HepG2 (cell line): Measurements from ENCODE around the gene BSND.

ENCODE experiments used
- ATF2 ChIP-seq: sonication (generic); formaldehyde crosslinking; IDR thresholded peaks from 2 replicates; pipeline ENCODE4 v1.4.0; 2020; ENCODE audit warnings: missing genetic modification reagents
- ATF7 ChIP-seq, 2 experiments: fragments of 450-650 bp in 1 of 2; sonication (generic) in 1 of 2; formaldehyde crosslinking in 1 of 2; IDR thresholded peaks; 2 replicates each; pipeline versions ENCODE4 v1.4.0 to v1.6.1; 2016 to 2020; ENCODE audit warnings: antibody characterized with exemption in 1 of 2, mild to moderate bottlenecking in 1 of 2, missing genetic modification reagents in 1 of 2
- GFI1 ChIP-seq: sonication (generic); formaldehyde crosslinking; IDR thresholded peaks from 2 replicates; pipeline ENCODE4 v1.5.0; 2020; ENCODE audit warnings: missing genetic modification reagents, mild to moderate bottlenecking, borderline replicate concordance
- HNF4G ChIP-seq, 2 experiments: sonication (generic) in 1 of 2; formaldehyde crosslinking in 1 of 2; IDR thresholded peaks; 2 replicates each; pipeline versions ENCODE4 v1.4.0 to v1.6.1; 2011 to 2020; ENCODE audit warnings: borderline replicate concordance in 2 of 2, low read depth in 2 of 2, mild to moderate bottlenecking in 2 of 2, low read length in 1 of 2, missing genetic modification reagents in 1 of 2, moderate library complexity in 1 of 2
- NR3C1 ChIP-seq: sonication (generic); formaldehyde crosslinking; IDR thresholded peaks from 2 replicates; pipeline ENCODE4 v1.4.0; 2020; ENCODE audit warnings: missing genetic modification reagents
- ZNF354B ChIP-seq: sonication (generic); formaldehyde crosslinking; IDR thresholded peaks from 2 replicates; pipeline ENCODE4 v1.8.0; 2022; ENCODE audit warnings: mild to moderate bottlenecking, missing genetic modification reagents
- TF ChIP-seq, protein P1 (sequence below): sonication (generic); formaldehyde crosslinking; IDR thresholded peaks from 2 replicates; pipeline ENCODE4 v1.9.0; 2022; ENCODE audit warnings: missing genetic modification reagents, mild to moderate bottlenecking, borderline replicate concordance

DNA sequence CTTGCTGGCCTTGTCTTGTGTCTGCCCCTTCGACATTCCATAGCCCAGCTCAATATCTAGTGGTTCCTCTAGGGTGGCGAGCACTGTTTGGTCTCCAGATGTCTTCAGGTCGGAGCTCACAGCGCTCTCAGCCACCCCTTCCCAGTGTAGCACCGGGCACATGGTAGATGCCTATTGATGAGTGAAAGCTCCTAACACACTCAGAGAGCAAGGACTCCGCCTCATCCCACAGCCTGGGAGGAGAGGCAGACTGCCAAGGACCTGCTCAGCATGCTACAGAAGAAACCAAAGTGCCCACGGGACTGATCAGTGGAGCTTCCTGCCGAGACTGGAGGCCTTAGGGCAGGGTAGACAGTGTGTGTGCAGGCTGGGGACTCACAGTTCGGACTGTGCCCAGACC lies 51.5 kb downstream of the BSND start:
- TF ChIP-seq, protein P1, sequence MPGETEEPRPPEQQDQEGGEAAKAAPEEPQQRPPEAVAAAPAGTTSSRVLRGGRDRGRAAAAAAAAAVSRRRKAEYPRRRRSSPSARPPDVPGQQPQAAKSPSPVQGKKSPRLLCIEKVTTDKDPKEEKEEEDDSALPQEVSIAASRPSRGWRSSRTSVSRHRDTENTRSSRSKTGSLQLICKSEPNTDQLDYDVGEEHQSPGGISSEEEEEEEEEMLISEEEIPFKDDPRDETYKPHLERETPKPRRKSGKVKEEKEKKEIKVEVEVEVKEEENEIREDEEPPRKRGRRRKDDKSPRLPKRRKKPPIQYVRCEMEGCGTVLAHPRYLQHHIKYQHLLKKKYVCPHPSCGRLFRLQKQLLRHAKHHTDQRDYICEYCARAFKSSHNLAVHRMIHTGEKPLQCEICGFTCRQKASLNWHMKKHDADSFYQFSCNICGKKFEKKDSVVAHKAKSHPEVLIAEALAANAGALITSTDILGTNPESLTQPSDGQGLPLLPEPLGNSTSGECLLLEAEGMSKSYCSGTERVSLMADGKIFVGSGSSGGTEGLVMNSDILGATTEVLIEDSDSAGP (CRISPR knock-in tag) = no peak
- TF ChIP-seq NR3C1 (no peak), ZNF354B (CRISPR knock-in tag) (no peak), HNF4G (IDR thresholded peaks at IDR 0.05; ENCODE audit: borderline replicate concordance, low read depth, low read length) (no peak), HNF4G (CRISPR knock-in tag; IDR thresholded peaks at IDR 0.05; ENCODE audit: borderline replicate concordance, low read depth) (no peak), GFI1 (no peak), ATF7 (IDR thresholded peaks at IDR 0.05) (no peak), ATF7 (CRISPR knock-in tag; IDR thresholded peaks at IDR 0.05) (no peak), ATF2 (CRISPR knock-in tag) (no peak)
